ENCODE results near the gene IWS1. TPM values are rescaled to one million over a fixed set of nuclear protein-coding genes. Genes with fewer than 3 reads are reported as not detected.
A peak's percentile ranks its signal among the peaks of the same experiment; 100 is the strongest.
"Not testable (repeated sequence)": the region's sequence is repeated elsewhere in the genome, so short reads cannot be mapped to it uniquely, and the experiment has no call there.

Gene IWS1
- total and polyA plus RNA-seq, 4 donors, result 20.3 to 64.5 (median 32.6) TPM

GRCh38 chr2:127545189-127545588 is 18.9 kb upstream of the IWS1 start:
- Histone ChIP-seq H3K4me1 (ENCODE audit: control insufficient read depth in 5 of 5, insufficient read depth in 5 of 5, low read length in 5 of 5) (no peaks in the 10 kb centered on the region), H3K27me3 (ENCODE audit: control insufficient read depth in 3 of 3, insufficient read depth in 3 of 3, low read length in 2 of 3) (no peaks in the 10 kb centered on the region), H3K4me3 (no peak overlapping the region), H3K9ac (ENCODE audit: insufficient read depth in 1 of 2, low read length in 2 of 2) (no peak overlapping the region), H3K27ac (ENCODE audit: low read depth in 1 of 2, low read length in 1 of 2) (no peak overlapping the region), H3K9me3 (ENCODE audit: control insufficient read depth in 4 of 4, insufficient read depth in 3 of 4, low read length in 3 of 4) (peaks cover 0 to 3% (median 0%) of the 10 kb centered on the region in 4 donors), H3K36me3 (ENCODE audit: control insufficient read depth in 4 of 4, insufficient read depth in 4 of 4, low read length in 4 of 4) (no peaks in the 10 kb centered on the region)
- DNase-seq (no peak), ATAC-seq (ENCODE audit: insufficient read depth, low FRiP score) (no peak)
- TF ChIP-seq, protein P1, sequence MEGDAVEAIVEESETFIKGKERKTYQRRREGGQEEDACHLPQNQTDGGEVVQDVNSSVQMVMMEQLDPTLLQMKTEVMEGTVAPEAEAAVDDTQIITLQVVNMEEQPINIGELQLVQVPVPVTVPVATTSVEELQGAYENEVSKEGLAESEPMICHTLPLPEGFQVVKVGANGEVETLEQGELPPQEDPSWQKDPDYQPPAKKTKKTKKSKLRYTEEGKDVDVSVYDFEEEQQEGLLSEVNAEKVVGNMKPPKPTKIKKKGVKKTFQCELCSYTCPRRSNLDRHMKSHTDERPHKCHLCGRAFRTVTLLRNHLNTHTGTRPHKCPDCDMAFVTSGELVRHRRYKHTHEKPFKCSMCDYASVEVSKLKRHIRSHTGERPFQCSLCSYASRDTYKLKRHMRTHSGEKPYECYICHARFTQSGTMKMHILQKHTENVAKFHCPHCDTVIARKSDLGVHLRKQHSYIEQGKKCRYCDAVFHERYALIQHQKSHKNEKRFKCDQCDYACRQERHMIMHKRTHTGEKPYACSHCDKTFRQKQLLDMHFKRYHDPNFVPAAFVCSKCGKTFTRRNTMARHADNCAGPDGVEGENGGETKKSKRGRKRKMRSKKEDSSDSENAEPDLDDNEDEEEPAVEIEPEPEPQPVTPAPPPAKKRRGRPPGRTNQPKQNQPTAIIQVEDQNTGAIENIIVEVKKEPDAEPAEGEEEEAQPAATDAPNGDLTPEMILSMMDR (IDR thresholded peaks at IDR 0.05; ENCODE audit: control extremely low read depth, extremely low read depth), result no peak
- WGBS, 2 donors, result 57 to 62% methylated on average over 6 of the region's 6 CpGs

DNA sequence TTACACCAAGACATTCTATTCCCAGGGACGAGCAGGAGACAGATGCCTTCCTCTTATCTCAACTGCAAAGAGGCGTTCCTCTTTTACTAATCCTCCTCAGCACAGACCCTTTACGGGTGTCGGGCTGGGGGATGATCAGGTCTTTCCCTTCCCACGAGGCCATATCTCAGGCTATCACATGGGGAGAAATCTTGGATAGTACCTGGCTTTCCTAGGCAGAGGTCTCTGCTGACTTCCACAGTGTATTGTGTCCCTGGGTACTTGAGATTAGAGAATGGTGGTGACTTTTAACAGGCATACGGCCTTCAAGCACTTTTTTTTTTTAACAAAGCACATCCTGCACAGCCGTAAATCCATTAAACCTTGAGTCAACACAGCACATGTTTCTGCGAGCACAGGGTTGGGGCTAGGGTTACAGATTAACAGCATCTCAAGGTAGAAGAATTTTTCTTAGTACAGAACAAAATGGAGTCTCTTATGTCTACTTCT is 16.8 kb upstream of the IWS1 start:
- H3K27ac ChIP-seq (ENCODE audit: low read depth in 1 of 2, low read length in 1 of 2), result not testable (repeated sequence)
- 49 to 52% methylated on average over 8 of the region's 8 CpGs for WGBS, 2 donors
- peak in 2 of 3 donors; percentile 10 to 27 for DNase-seq

DNA sequence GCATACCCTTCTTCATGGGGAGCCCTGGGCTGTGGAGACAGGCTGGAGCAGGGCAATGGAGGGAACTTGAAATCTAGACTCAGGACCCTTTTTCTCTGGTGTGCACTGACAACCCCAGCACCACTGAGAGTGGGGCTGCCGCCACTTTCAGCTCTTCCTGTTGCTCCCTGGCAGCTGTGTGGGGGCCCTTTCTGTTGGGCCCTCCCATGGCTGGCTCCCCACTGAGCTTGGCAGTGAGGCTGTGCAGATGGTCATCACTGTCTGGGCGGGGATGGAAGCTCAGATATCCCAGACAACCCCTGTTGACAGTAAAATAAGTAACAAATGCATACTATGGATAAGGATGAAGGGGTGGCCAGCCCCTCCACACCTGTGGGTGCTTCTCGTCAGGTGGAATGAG is 15.9 kb upstream of the IWS1 start:
- Histone ChIP-seq H3K4me1 (ENCODE audit: control insufficient read depth in 5 of 5, insufficient read depth in 5 of 5, low read length in 5 of 5) (no peaks in the 10 kb centered on the region), H3K9me3 (ENCODE audit: control insufficient read depth in 4 of 4, insufficient read depth in 3 of 4, low read length in 3 of 4) (peaks cover 0 to 2% (median 0%) of the 10 kb centered on the region in 4 donors), H3K27me3 (ENCODE audit: control insufficient read depth in 3 of 3, insufficient read depth in 3 of 3, low read length in 2 of 3) (no peaks in the 10 kb centered on the region), H3K4me3 (no peak overlapping the region), H3K9ac (ENCODE audit: insufficient read depth in 1 of 2, low read length in 2 of 2) (no peak overlapping the region), H3K36me3 (ENCODE audit: control insufficient read depth in 4 of 4, insufficient read depth in 4 of 4, low read length in 4 of 4) (no peaks in the 10 kb centered on the region), H3K27ac (ENCODE audit: low read depth in 1 of 2, low read length in 1 of 2) (no peak overlapping the region)
- ATAC-seq (ENCODE audit: insufficient read depth, low FRiP score), result no peak
- TF ChIP-seq, protein P1 (IDR thresholded peaks at IDR 0.05; ENCODE audit: control extremely low read depth, extremely low read depth), result no peak
- WGBS, 2 donors, result 84 to 90% methylated on average over 3 of the region's 3 CpGs
- DNase-seq, result no peak

More for the DNA sequence above, 16.8 kb upstream of the IWS1 start:
- H3K36me3 ChIP-seq (ENCODE audit: control insufficient read depth in 4 of 4, insufficient read depth in 4 of 4, low read length in 4 of 4); H3K27me3 ChIP-seq (ENCODE audit: control insufficient read depth in 3 of 3, insufficient read depth in 3 of 3, low read length in 2 of 3); H3K9me3 ChIP-seq (ENCODE audit: control insufficient read depth in 4 of 4, insufficient read depth in 3 of 4, low read length in 3 of 4); ATAC-seq (ENCODE audit: insufficient read depth, low FRiP score); H3K4me3 ChIP-seq; H3K4me1 ChIP-seq (ENCODE audit: control insufficient read depth in 5 of 5, insufficient read depth in 5 of 5, low read length in 5 of 5); H3K9ac ChIP-seq (ENCODE audit: insufficient read depth in 1 of 2, low read length in 2 of 2): not testable (repeated sequence)

DNA sequence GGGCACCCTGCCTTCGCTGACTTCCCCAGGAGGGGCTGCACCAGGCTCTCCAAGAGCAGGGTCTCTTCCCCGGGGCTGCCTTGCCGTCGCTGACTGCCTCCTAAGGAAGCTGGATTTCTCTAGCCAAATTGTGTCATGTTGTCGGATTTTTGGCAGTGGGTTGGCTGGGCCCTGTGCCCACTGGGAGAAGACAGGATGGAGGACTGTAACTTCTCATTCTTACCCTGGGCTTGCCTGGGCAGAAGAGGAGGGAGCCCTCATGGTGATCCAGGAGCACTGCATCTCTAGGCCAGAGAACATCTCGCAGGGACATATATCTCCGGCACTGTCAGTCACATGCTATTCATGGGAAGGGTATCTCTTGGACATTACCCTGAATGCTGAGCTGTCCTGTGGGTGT is 15.5 kb upstream of the IWS1 start:
- Histone ChIP-seq H3K9me3 (ENCODE audit: control insufficient read depth in 4 of 4, insufficient read depth in 3 of 4, low read length in 3 of 4) (no peaks in the 10 kb centered on the region), H3K36me3 (ENCODE audit: control insufficient read depth in 4 of 4, insufficient read depth in 4 of 4, low read length in 4 of 4) (no peaks in the 10 kb centered on the region), H3K27ac (ENCODE audit: low read depth in 1 of 2, low read length in 1 of 2) (no peak overlapping the region), H3K4me1 (ENCODE audit: control insufficient read depth in 5 of 5, insufficient read depth in 5 of 5, low read length in 5 of 5) (no peaks in the 10 kb centered on the region), H3K27me3 (ENCODE audit: control insufficient read depth in 3 of 3, insufficient read depth in 3 of 3, low read length in 2 of 3) (no peaks in the 10 kb centered on the region), H3K9ac (ENCODE audit: insufficient read depth in 1 of 2, low read length in 2 of 2) (no peak overlapping the region), H3K4me3 (no peak overlapping the region)
- peak; percentile 55 to 62 (median 58) for DNase-seq
- WGBS, 2 donors, result 74 to 78% methylated on average over 7 of the region's 7 CpGs
- ATAC-seq (ENCODE audit: insufficient read depth, low FRiP score), result no peak
- TF ChIP-seq, protein P1 (IDR thresholded peaks at IDR 0.05; ENCODE audit: control extremely low read depth, extremely low read depth), result no peak

All from lung (tissue), 12 donors.